AG04450 (cell line): Measurements from ENCODE around the gene EEF1AKMT2. TPM values are rescaled to one million over a fixed set of nuclear protein-coding genes. Genes with fewer than 3 reads are reported as not detected.

ENCODE experiments used
- CTCF ChIA-PET: fragments of 300-600, 350-600 bp; formaldehyde crosslinking; extraction: SDS; loops from one replicate; lab custom pipeline; 2022; ENCODE audit warnings: antibody characterized with exemption, inconsistent platforms; lab: Charles Lee
- POLR2A ChIA-PET: fragments of 350-600 bp; formaldehyde crosslinking; extraction: SDS; loops from one replicate; lab custom pipeline; 2021; ENCODE audit warnings: antibody characterized with exemption, inconsistent platforms; lab: Yijun Ruan, JAX
- DNase-seq: peaks from one replicate; pipeline ENCODE4 v3.0.0-alpha.2; 2011; ENCODE audit warnings: low read depth, low spot score
- H3K27ac ChIP-seq: one replicate; pipeline ENCODE4 v1.5.1; 2012; ENCODE audit warnings: low read depth, low read length, control low read depth
- H3K27me3 ChIP-seq: one replicate; pipeline ENCODE4 v1.6.0; 2012; ENCODE audit warnings: low read length; ENCODE audit not compliant: control insufficient read depth, insufficient read depth
- H3K4me3 ChIP-seq: 2 replicates; pipeline ENCODE4 v1.5.1; 2011; ENCODE audit warnings: mild to moderate bottlenecking, low read depth, low read length, control low read depth
- H3K9me3 ChIP-seq: 2 replicates; pipeline ENCODE4 v1.5.1; 2012; ENCODE audit warnings: low read length; ENCODE audit not compliant: control insufficient read depth, insufficient read depth
- polyA plus RNA-seq: library from polyadenylated mRNA; depleted of rRNA; stranded (reverse); fragments of >200 nt; gene quantifications from 2 replicates; pipeline ENCODE4 v1.2.3, GENCODE V29; 2011
- TF ChIP-seq, protein P1 (sequence below): IDR thresholded peaks from 2 replicates; pipeline ENCODE4 v1.5.1; 2011; ENCODE audit warnings: low read depth, low read length, control low read depth, inconsistent platforms

EEF1AKMT2 gene
- polyA plus RNA-seq, 1 experiment: 24.0 TPM

DNA sequence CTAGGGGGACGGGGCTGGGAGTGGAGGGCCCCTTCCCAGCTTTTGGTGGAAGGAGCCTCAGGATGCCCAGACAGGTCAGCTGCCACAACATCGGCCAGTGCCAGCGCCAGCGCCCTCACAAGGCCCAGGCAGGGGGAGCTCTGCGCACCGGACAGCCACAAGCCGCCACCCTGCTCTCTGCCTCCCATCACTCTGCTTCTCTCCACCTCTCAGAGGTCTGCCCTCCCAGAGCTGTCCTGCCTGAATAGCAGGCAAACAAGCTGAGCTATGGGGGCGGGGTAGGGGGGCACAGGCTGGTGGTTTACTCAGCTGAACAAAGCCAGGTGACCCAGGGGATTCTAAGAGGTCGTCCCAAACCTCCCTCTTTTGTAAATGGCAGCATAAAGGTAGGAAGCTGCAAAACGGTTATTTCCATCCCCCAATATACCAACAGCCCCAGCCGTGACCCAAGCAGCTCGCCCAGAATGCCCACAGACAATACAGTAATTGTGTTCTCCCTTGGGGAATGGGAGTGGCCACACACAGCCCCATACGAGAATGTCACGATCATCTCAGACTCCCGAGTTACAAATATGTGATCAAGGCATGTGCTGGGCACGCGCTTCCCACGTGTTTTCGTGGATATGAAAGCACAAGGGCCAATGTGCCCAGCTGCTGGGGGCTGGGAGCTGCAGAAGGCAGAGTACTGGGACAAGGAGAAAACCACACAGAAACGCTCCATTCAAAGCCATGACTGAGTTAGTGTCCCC, 67.2 kb downstream of the EEF1AKMT2 start:
- CTCF ChIA-PET: interaction anchor here (0.9 to 1.8 kb wide), 2 partner anchors 17 kb away, joined by 4 to 5 read pairs; no protein-coding TSS in a partner anchor
- POLR2A ChIA-PET: no interaction called here

DNA sequence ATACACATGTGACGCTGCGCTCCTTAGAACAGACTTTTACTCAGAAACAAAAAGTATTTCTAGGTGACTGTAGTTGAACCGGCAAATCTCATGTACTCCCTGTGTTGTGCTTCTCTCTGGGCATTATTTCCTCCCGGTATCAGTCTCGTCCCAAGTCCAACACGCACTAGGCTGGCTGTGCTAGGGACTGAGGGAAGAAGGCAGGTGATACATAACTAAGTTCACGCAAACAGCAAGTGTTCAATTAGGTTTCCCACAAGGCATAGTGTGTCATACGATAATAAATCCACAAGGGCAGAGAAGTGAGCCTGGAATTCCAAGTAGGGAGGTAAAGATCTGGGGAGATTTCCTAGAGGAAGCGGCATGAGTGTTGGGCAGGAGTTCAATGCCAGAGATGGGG, 67.9 kb downstream of the EEF1AKMT2 start:
- no peaks in the 10 kb centered on the region; the same call in 1 of the 2 replicates for H3K9me3 ChIP-seq
- no peak for DNase-seq
- ChIA-PET POLR2A (no interaction called here), CTCF (interaction anchor here (1.8 kb wide), 1 partner anchor 18 kb away, joined by 5 read pairs; no protein-coding TSS in a partner anchor)
- H3K27me3 ChIP-seq: no peaks in the 10 kb centered on the region
- H3K27ac ChIP-seq: no peak overlapping the region
- no peak overlapping the region for H3K4me3 ChIP-seq
- TF ChIP-seq, protein P1, sequence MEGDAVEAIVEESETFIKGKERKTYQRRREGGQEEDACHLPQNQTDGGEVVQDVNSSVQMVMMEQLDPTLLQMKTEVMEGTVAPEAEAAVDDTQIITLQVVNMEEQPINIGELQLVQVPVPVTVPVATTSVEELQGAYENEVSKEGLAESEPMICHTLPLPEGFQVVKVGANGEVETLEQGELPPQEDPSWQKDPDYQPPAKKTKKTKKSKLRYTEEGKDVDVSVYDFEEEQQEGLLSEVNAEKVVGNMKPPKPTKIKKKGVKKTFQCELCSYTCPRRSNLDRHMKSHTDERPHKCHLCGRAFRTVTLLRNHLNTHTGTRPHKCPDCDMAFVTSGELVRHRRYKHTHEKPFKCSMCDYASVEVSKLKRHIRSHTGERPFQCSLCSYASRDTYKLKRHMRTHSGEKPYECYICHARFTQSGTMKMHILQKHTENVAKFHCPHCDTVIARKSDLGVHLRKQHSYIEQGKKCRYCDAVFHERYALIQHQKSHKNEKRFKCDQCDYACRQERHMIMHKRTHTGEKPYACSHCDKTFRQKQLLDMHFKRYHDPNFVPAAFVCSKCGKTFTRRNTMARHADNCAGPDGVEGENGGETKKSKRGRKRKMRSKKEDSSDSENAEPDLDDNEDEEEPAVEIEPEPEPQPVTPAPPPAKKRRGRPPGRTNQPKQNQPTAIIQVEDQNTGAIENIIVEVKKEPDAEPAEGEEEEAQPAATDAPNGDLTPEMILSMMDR: no peak

More for the DNA sequence above, 67.2 kb downstream of the EEF1AKMT2 start:
- Histone ChIP-seq H3K9me3 (no peaks in the 10 kb centered on the region; the same call in 1 of the 2 replicates), H3K27ac (no peak overlapping the region), H3K27me3 (no peaks in the 10 kb centered on the region), H3K4me3 (no peak overlapping the region)
- TF ChIP-seq, protein P1: no peak
- no peak for DNase-seq

DNA sequence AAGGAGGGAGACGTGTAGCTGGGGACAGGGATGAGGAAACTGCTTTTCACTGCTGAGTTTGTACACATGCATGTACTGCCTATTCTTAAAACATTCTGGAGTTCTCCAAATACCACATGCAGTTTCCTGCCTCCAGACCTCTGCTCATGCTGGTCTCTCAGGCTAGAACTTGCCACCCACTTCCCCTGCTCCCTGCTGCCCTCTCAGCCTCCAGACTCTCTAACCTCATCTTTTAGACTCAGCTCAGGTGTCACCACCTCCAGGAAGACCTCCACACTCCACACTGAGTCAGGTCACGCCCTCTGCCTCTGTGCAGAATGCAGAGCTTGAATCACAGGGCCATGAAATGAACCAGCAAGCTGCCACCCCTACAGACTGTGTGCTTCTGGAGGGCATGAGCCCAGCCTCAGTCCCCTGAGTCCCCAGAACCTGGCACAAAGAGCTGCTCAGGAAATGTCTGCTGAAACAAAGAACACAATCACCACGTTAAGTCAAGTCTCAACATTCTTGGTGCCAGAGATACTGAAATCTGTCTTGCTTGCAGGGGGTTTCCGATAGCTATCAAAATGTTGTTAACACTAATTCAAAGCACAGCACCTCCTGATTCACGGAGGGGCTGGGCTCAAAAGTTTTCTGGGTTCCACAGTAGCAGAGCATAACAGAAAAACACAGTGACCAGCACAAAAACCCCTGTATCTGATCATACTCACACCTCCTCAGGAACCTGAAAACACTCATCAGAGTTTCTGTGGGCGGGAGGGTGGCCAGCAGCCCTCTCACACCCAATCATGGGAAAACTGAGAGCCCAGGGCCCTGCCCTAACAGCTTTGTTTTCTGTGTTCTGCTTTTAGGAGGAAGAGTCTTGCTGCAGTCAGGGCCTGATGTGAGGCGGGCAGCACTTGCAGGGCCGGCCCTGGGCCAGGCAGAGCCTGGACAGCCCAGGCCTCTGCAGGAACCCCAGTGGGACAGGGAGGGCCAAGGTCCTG, 68.6 kb downstream of the EEF1AKMT2 start:
- DNase-seq: no peak
- Histone ChIP-seq H3K9me3 (no peaks in the 10 kb centered on the region; the same call in 1 of the 2 replicates), H3K27me3 (no peaks in the 10 kb centered on the region), H3K27ac (peak overlapping the region; percentile 31), H3K4me3 (no peak overlapping the region)
- ChIA-PET CTCF (interaction anchor here (1.8 kb wide), 1 partner anchor 18 kb away, joined by 5 read pairs; no protein-coding TSS in a partner anchor), POLR2A (no interaction called here)
- TF ChIP-seq, protein P1: no peak

DNA sequence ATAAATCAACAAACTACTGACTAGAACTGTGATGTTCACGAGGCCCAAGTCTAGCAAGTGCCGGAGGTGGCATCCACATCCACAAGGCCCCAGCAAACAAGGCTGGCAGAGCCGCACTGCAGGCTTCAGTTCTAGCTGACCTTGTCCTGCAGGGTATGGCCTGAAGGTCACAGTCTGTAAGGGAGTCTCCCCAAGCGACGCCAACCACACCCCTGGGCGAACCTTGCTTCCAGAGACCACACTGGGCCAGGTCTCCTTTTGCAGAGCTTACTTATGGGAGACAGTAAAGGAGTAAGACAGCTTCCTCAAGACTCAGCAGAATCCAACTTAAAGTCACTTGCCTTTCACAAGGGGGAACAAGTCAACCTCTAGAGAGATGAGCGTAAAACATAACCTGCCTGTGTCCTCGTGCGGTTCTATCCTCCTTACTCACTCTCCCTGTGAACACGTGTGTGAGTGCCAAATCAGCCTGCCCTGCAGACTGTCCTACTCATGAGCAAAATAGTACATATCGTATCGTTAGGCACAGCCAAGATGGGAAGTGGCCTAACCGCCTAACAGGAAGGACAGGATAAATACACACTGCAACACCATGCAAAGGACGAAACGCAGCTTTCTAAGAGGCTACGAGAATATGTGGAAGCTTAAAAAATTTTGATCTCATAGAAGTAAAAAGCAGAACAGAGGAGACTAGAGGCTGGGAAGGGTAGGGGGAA, 70.2 kb downstream of the EEF1AKMT2 start:
- no peak for DNase-seq
- CTCF ChIA-PET: no interaction called here
- Histone ChIP-seq H3K4me3 (no peak overlapping the region), H3K27ac (no peak overlapping the region), H3K9me3 (no peaks in the 10 kb centered on the region; the same call in 1 of the 2 replicates), H3K27me3 (no peaks in the 10 kb centered on the region)
- POLR2A ChIA-PET: no interaction called here
- TF ChIP-seq, protein P1: no peak
